Subcutaneous abdominal adipose tissue (tissue), 5 donors: ENCODE measurements around the gene CERT1.
"Not testable (repeated sequence)": the region's sequence is repeated elsewhere in the genome, so short reads cannot be mapped to it uniquely, and the experiment has no call there.

Experiments used
- H3K27ac ChIP-seq: one replicate; pipeline ENCODE4 v1.7.0; 2013; ENCODE audit warnings: low read depth, mild to moderate bottlenecking, inconsistent platforms, low read length, moderate library complexity
- H3K27me3 ChIP-seq, 5 donors: one replicate each; pipeline ENCODE4 v1.7.0; 2013; ENCODE audit warnings: low read length in 5 of 5, inconsistent platforms in 1 of 5; ENCODE audit not compliant: control insufficient read depth in 5 of 5, insufficient read depth in 4 of 5
- H3K36me3 ChIP-seq, 5 donors: one replicate each; pipeline ENCODE4 v1.7.0; 2013; ENCODE audit warnings: low read length in 5 of 5; ENCODE audit not compliant: control insufficient read depth in 5 of 5, insufficient read depth in 5 of 5
- H3K4me1 ChIP-seq, 5 donors: one replicate each; pipeline ENCODE4 v1.7.0; 2013; ENCODE audit warnings: low read length in 5 of 5, mild to moderate bottlenecking in 3 of 5, moderate library complexity in 1 of 5; ENCODE audit not compliant: control insufficient read depth in 5 of 5, insufficient read depth in 5 of 5
- H3K4me3 ChIP-seq, 5 donors: one replicate each; pipeline ENCODE4 v1.7.0; 2013; ENCODE audit warnings: low read length in 5 of 5, low read depth in 1 of 5
- H3K9ac ChIP-seq, 5 donors: one replicate each; pipeline ENCODE4 v1.7.0; 2013; ENCODE audit warnings: low read length in 5 of 5, mild to moderate bottlenecking in 4 of 5, moderate library complexity in 3 of 5
- H3K9me3 ChIP-seq, 5 donors: one replicate each; pipeline ENCODE4 v1.7.0; 2013; ENCODE audit warnings: low read length in 5 of 5; ENCODE audit not compliant: control insufficient read depth in 5 of 5
- donor health status: healthy.
- donor health status: healthy.
- donor health status: healthy.
- donor health status: healthy.
- donor health status: healthy.

CERT1 gene

GRCh38 chr5:75510836-75511434, 494 bp downstream of the CERT1 start:
- peak overlapping the region; percentile 71 to 99 (median 92) for H3K9ac ChIP-seq
- peaks cover 0 to 5% (median 0%) of the 10 kb centered on the region in 5 donors for H3K9me3 ChIP-seq
- H3K27ac ChIP-seq, result peak overlapping the region; percentile 96
- H3K27me3 ChIP-seq, result no peaks in the 10 kb centered on the region
- peak overlapping the region; percentile 89 to 97 (median 93) for H3K4me3 ChIP-seq
- peaks cover 0 to 39% (median 33%) of the 10 kb centered on the region in 5 donors for H3K4me1 ChIP-seq
- peaks cover 0 to 3% (median 0%) of the 10 kb centered on the region in 5 donors for H3K36me3 ChIP-seq

- peaks cover 0 to 39% (median 33%) of the 10 kb centered on the region in 5 donors for H3K4me1 ChIP-seq
- H3K27ac ChIP-seq, result peak overlapping the region; percentile 96
- H3K9ac ChIP-seq, result peak overlapping the region; percentile 71 to 99 (median 92)
- H3K36me3 ChIP-seq, result peaks cover 0 to 3% (median 0%) of the 10 kb centered on the region in 5 donors
- peaks cover 0 to 5% (median 0%) of the 10 kb centered on the region in 5 donors for H3K9me3 ChIP-seq
- H3K27me3 ChIP-seq, result no peaks in the 10 kb centered on the region
- peak overlapping the region; percentile 89 to 97 (median 93) for H3K4me3 ChIP-seq
Observed at GRCh38 chr5:75510417-75510835, 1.0 kb downstream of the CERT1 start.

- Histone ChIP-seq H3K4me3 (peak overlapping the region; percentile 89 to 97 (median 93)), H3K9ac (peak overlapping the region; percentile 54 to 99 (median 92)), H3K9me3 (peaks cover 0 to 5% (median 0%) of the 10 kb centered on the region in 5 donors), H3K27ac (peak overlapping the region; percentile 96), H3K36me3 (peaks cover 0 to 5% (median 0%) of the 10 kb centered on the region in 5 donors), H3K27me3 (no peaks in the 10 kb centered on the region), H3K4me1 (peaks cover 0 to 39% (median 33%) of the 10 kb centered on the region in 5 donors)
Observed at GRCh38 chr5:75509956-75510355, 1.5 kb downstream of the CERT1 start.

GRCh38 chr5:75509546-75509945, 1.9 kb downstream of the CERT1 start:
- Histone ChIP-seq H3K27ac (peak overlapping the region; percentile 96), H3K9me3 (peaks cover 0 to 5% (median 0%) of the 10 kb centered on the region in 5 donors), H3K4me1 (peaks cover 0 to 39% (median 33%) of the 10 kb centered on the region in 5 donors), H3K36me3 (peaks cover 0 to 5% (median 3%) of the 10 kb centered on the region in 5 donors), H3K9ac (peak overlapping the region in 3 of 5 donors; percentile 54 to 96 (median 92)), H3K27me3 (no peaks in the 10 kb centered on the region), H3K4me3 (peak overlapping the region; percentile 89 to 97 (median 93))

- Histone ChIP-seq H3K4me1 (peaks cover 0 to 29% (median 25%) of the 10 kb centered on the region in 5 donors), H3K27ac (no peak overlapping the region), H3K9ac (no peak overlapping the region), H3K36me3 (peaks cover 0 to 6% (median 3%) of the 10 kb centered on the region in 5 donors), H3K9me3 (peaks cover 0 to 5% (median 0%) of the 10 kb centered on the region in 5 donors), H3K27me3 (no peaks in the 10 kb centered on the region), H3K4me3 (no peak overlapping the region)
Observed at GRCh38 chr5:75507841-75508240, 3.6 kb downstream of the CERT1 start.

- not testable (repeated sequence) for H3K27ac ChIP-seq, H3K9me3 ChIP-seq, H3K9ac ChIP-seq, H3K4me3 ChIP-seq, H3K27me3 ChIP-seq, H3K36me3 ChIP-seq
- H3K4me1 ChIP-seq, result peaks cover 0 to 19% (median 16%) of the 10 kb centered on the region in 5 donors
Observed at GRCh38 chr5:75505112-75505511, 6.3 kb downstream of the CERT1 start.

- not testable (repeated sequence) for H3K27me3 ChIP-seq, H3K4me3 ChIP-seq, H3K4me1 ChIP-seq, H3K9ac ChIP-seq, H3K9me3 ChIP-seq, H3K27ac ChIP-seq
- H3K36me3 ChIP-seq, result peaks cover 5 to 19% (median 13%) of the 10 kb centered on the region in 5 donors
Observed at GRCh38 chr5:75498875-75499274, 12.6 kb downstream of the CERT1 start.

GRCh38 chr5:75498208-75498777, 13.1 kb downstream of the CERT1 start:
- no peak overlapping the region for H3K9ac ChIP-seq
- peaks cover 5 to 19% (median 13%) of the 10 kb centered on the region in 5 donors for H3K36me3 ChIP-seq
- H3K27me3 ChIP-seq, result no peaks in the 10 kb centered on the region
- H3K27ac ChIP-seq, result no peak overlapping the region
- H3K9me3 ChIP-seq, result no peaks in the 10 kb centered on the region
- H3K4me1 ChIP-seq, result no peaks in the 10 kb centered on the region
- H3K4me3 ChIP-seq, result no peak overlapping the region

- peaks cover 15 to 29% (median 21%) of the 10 kb centered on the region in 5 donors for H3K36me3 ChIP-seq
- no peaks in the 10 kb centered on the region for H3K4me1 ChIP-seq
- H3K9me3 ChIP-seq, result no peaks in the 10 kb centered on the region
- H3K9ac ChIP-seq, result no peak overlapping the region
- H3K27ac ChIP-seq, result no peak overlapping the region
- H3K4me3 ChIP-seq, result no peak overlapping the region
- H3K27me3 ChIP-seq, result no peaks in the 10 kb centered on the region
Observed at GRCh38 chr5:75496026-75496425, 15.4 kb downstream of the CERT1 start.

- no peaks in the 10 kb centered on the region for H3K4me1 ChIP-seq
Observed at GRCh38 chr5:75491621-75492020, 19.8 kb downstream of the CERT1 start.

More at GRCh38 chr5:75491621-75492020, 19.8 kb downstream of the CERT1 start:
- Histone ChIP-seq H3K9ac (no peak overlapping the region), H3K36me3 (peaks cover 9 to 17% (median 11%) of the 10 kb centered on the region in 5 donors), H3K27me3 (no peaks in the 10 kb centered on the region), H3K4me3 (no peak overlapping the region), H3K27ac (no peak overlapping the region), H3K9me3 (peaks cover 0 to 11% (median 6%) of the 10 kb centered on the region in 5 donors)
